H1 (cell line): ENCODE measurements around the gene GALC. TPM values are rescaled to one million over a fixed set of nuclear protein-coding genes. Genes with fewer than 3 reads are reported as not detected.

Source experiments
- CTCF ChIA-PET: fragments of 300-600 bp; sonication (Branson Sonifier 250); formaldehyde crosslinking; loops from one replicate; lab custom pipeline; 2021; ENCODE audit not compliant: partially characterized antibody; lab: Charles Lee
- POLR2A ChIA-PET: fragments of 300-600 bp; sonication (Branson Sonifier 250); formaldehyde crosslinking; loops from one replicate; lab custom pipeline; 2021; ENCODE audit warnings: inconsistent platforms; ENCODE audit not compliant: partially characterized antibody; lab: Charles Lee
- DNase-seq, 2 experiments: peaks; one replicate each; pipeline versions ENCODE4 v3.0.0 to v3.0.0-alpha.2; 2010 to 2022; ENCODE audit warnings: low spot score in 2 of 2, low read depth in 1 of 2, mixed read lengths in 1 of 2
- FAIRE-seq: peaks from 2 replicates; lab custom pipeline; 2011; peaks lifted over from hg19 to GRCh38; lab: Jason Lieb, UNC
- H2AFZ ChIP-seq: 2 replicates; pipeline ENCODE4 v1.8.1; 2012; ENCODE audit warnings: low read length, inconsistent platforms
- H2AK5ac ChIP-seq: 2 replicates; pipeline ENCODE4 v1.6.1; 2013; ENCODE audit warnings: low read depth, low read length
- H2BK120ac ChIP-seq: replicated peaks from 2 replicates; pipeline ENCODE3; 2013; ENCODE audit warnings: low read depth, low read length, inconsistent platforms
- H2BK12ac ChIP-seq: 2 replicates; pipeline ENCODE4 v1.6.1; 2013; ENCODE audit warnings: low read depth, low read length
- H2BK15ac ChIP-seq: 2 replicates; pipeline ENCODE4 v1.6.1; 2013; ENCODE audit warnings: low read length
- H2BK20ac ChIP-seq: 2 replicates; pipeline ENCODE4 v1.6.1; 2013; ENCODE audit warnings: low read length
- H2BK5ac ChIP-seq: 2 replicates; pipeline ENCODE4 v1.6.1; 2013; ENCODE audit warnings: low read depth, low read length
- H3K14ac ChIP-seq: 2 replicates; pipeline ENCODE4 v1.6.1; 2013; ENCODE audit warnings: inconsistent platforms; ENCODE audit not compliant: insufficient read length
- H3K18ac ChIP-seq: 2 replicates; pipeline ENCODE4 v1.6.1; 2013; ENCODE audit warnings: low read length; ENCODE audit errors: extremely low read depth
- H3K23ac ChIP-seq: 2 replicates; pipeline ENCODE4 v1.6.1; 2013; ENCODE audit warnings: inconsistent platforms; ENCODE audit not compliant: insufficient read length
- H3K23me2 ChIP-seq: 2 replicates; pipeline ENCODE4 v1.6.1; 2013; ENCODE audit warnings: low read depth, low read length
- H3K27ac ChIP-seq: 2 replicates; pipeline ENCODE4 v1.6.1; 2011; ENCODE audit warnings: low read depth, low read length, inconsistent platforms
- H3K27me3 ChIP-seq, 4 experiments: replicated peaks in 1 of 4; 1 replicate in 1 of 4; 2 replicates in 3 of 4; pipeline versions ENCODE4 v1.6.1 to v1.8.1; 2011 to 2013; ENCODE audit warnings: low read length in 3 of 4, mild to moderate bottlenecking in 3 of 4, inconsistent platforms in 2 of 4, mixed read lengths in 2 of 4, moderate library complexity in 1 of 4; ENCODE audit not compliant: control insufficient read depth in 3 of 4, insufficient read depth in 3 of 4; ENCODE audit errors: extremely low read depth in 1 of 4
- H3K36me3 ChIP-seq, 4 experiments: 2 replicates each; pipeline versions ENCODE4 v1.6.1 to v1.8.1; 2011 to 2013; ENCODE audit warnings: mild to moderate bottlenecking in 4 of 4, low read length in 3 of 4, moderate library complexity in 2 of 4, control low read depth in 1 of 4, inconsistent platforms in 1 of 4; ENCODE audit not compliant: insufficient read depth in 4 of 4, control insufficient read depth in 2 of 4
- H3K4ac ChIP-seq: replicated peaks from 2 replicates; pipeline ENCODE3; 2013; ENCODE audit warnings: low read length, low read depth, mixed read lengths, inconsistent platforms; ENCODE audit not compliant: insufficient read length
- H3K4me1 ChIP-seq, 4 experiments: replicated peaks in 1 of 4; 1 replicate in 1 of 4; 2 replicates in 3 of 4; pipeline versions ENCODE4 v1.6.1 to v1.8.1; 2011 to 2013; ENCODE audit warnings: low read length in 3 of 4, inconsistent platforms in 2 of 4, mixed read lengths in 1 of 4; ENCODE audit not compliant: insufficient read depth in 4 of 4, control insufficient read depth in 3 of 4
- H3K4me2 ChIP-seq, 2 experiments: 2 replicates each; pipeline versions ENCODE4 v1.6.1 to v1.8.1; 2011 to 2013; ENCODE audit warnings: low read depth in 2 of 2, low read length in 2 of 2, control low read depth in 1 of 2, inconsistent platforms in 1 of 2, mild to moderate bottlenecking in 1 of 2; ENCODE audit not compliant: insufficient read depth in 1 of 2
- H3K4me3 ChIP-seq, 4 experiments: fragments of 200-600, 300-600 bp in 1 of 4; sonication (generic), shearing (Covaris generic), sonication (Bioruptor Twin) in 1 of 4; 2 replicates each; pipeline versions ENCODE4 v1.5.1 to v1.8.1; 2011 to 2016; ENCODE audit warnings: low read length in 4 of 4, low read depth in 3 of 4, control low read depth in 2 of 4, inconsistent platforms in 2 of 4, mild to moderate bottlenecking in 2 of 4, mixed read lengths in 1 of 4, moderate library complexity in 1 of 4; ENCODE audit not compliant: insufficient read depth in 2 of 4; ENCODE audit errors: extremely low read depth in 1 of 4
- H3K56ac ChIP-seq: replicated peaks from 2 replicates; pipeline ENCODE3; 2013; ENCODE audit warnings: low read depth, mild to moderate bottlenecking, mixed read lengths, low read length, inconsistent platforms; ENCODE audit not compliant: insufficient read length
- H3K79me1 ChIP-seq: 2 replicates; pipeline ENCODE4 v1.6.1; 2013; ENCODE audit warnings: low read depth, low read length, control low read depth
- H3K79me2 ChIP-seq, 2 experiments: 2 replicates each; pipeline versions ENCODE4 v1.6.1 to v1.8.1; 2012 to 2013; ENCODE audit warnings: low read length in 2 of 2, mild to moderate bottlenecking in 2 of 2, inconsistent platforms in 1 of 2; ENCODE audit not compliant: insufficient read depth in 2 of 2, control insufficient read depth in 1 of 2
- H3K9ac ChIP-seq, 4 experiments: replicated peaks in 1 of 4; 1 replicate in 1 of 4; 2 replicates in 3 of 4; pipeline versions ENCODE4 v1.6.1 to v1.8.1; 2011 to 2013; ENCODE audit warnings: low read depth in 3 of 4, low read length in 3 of 4, control low read depth in 2 of 4, mild to moderate bottlenecking in 2 of 4, moderate library complexity in 2 of 4, inconsistent platforms in 1 of 4; ENCODE audit errors: extremely low read depth in 1 of 4
- H3K9me3 ChIP-seq, 2 experiments: 2 replicates each; pipeline versions ENCODE4 v1.6.1 to v1.8.1; 2012 to 2013; ENCODE audit warnings: mild to moderate bottlenecking in 2 of 2, moderate library complexity in 2 of 2, control low read depth in 1 of 2, inconsistent platforms in 1 of 2, low read depth in 1 of 2, low read length in 1 of 2, mixed read lengths in 1 of 2; ENCODE audit not compliant: insufficient read depth in 2 of 2
- H4K20me1 ChIP-seq, 2 experiments: replicated peaks in 1 of 2; 2 replicates each; pipeline versions ENCODE3 to v1.8.1; 2011 to 2013; ENCODE audit warnings: inconsistent platforms in 2 of 2, low read length in 2 of 2, mild to moderate bottlenecking in 1 of 2; ENCODE audit not compliant: insufficient read depth in 2 of 2, control insufficient read depth in 1 of 2
- H4K5ac ChIP-seq: 2 replicates; pipeline ENCODE4 v1.6.1; 2013; ENCODE audit warnings: low read length, low read depth, mixed read lengths, inconsistent platforms; ENCODE audit not compliant: insufficient read length
- H4K8ac ChIP-seq: 2 replicates; pipeline ENCODE4 v1.8.0; 2013; ENCODE audit warnings: mild to moderate bottlenecking, moderate library complexity, low read length, inconsistent platforms; ENCODE audit not compliant: insufficient read depth; ENCODE audit errors: extremely low read depth
- H4K91ac ChIP-seq: replicated peaks from 2 replicates; pipeline ENCODE3; 2013; ENCODE audit warnings: low read length, mixed read lengths, inconsistent platforms; ENCODE audit not compliant: insufficient read length
- POU5F1 ChIP-seq: IDR thresholded peaks from 2 replicates; pipeline ENCODE4 v1.6.1; 2011; ENCODE audit warnings: low read depth, mild to moderate bottlenecking, low read length, moderate library complexity
- SAP30 ChIP-seq: fragments of 300-600 bp; sonication (generic); IDR thresholded peaks from 2 replicates; pipeline ENCODE4 v1.7.1; 2012; ENCODE audit warnings: low read length, moderate library complexity, mild to moderate bottlenecking, inconsistent platforms; ENCODE audit not compliant: insufficient read depth, insufficient replicate concordance
- USF2 ChIP-seq: IDR thresholded peaks from 2 replicates; pipeline ENCODE4 v1.6.1; 2011; ENCODE audit warnings: low read length, improper control_type of control experiment
- WGBS, 2 experiments: shearing (Covaris generic) in 1 of 2; methylation state at CpG; one replicate each; pipeline versions ENCODE4 v1.1.6 to v1.1.7; 2013 to 2015; ENCODE audit warnings: low lambda C conversion rate in 2 of 2, mixed read lengths in 2 of 2, inconsistent platforms in 1 of 2, low coverage in 1 of 2, missing lambda C conversion rate in 1 of 2; ENCODE audit not compliant: insufficient replicate concordance in 2 of 2, insufficient coverage in 1 of 2, insufficient read length in 1 of 2; ENCODE audit errors: extremely low coverage in 1 of 2, missing lambda C conversion rate in 1 of 2; 5-methylcytosine and 5-hydroxymethylcytosine counted together
- polyA plus RNA-seq, 7 experiments: library from polyadenylated mRNA; depleted of rRNA in 3 of 7; stranded (reverse) in 5 of 7; unstranded in 2 of 7; fragments of >200 nt in 5 of 7; fragments of 200-250 nt in 2 of 7; gene quantifications; 1 replicate in 5 of 7; 2 replicates in 1 of 7; 4 replicates in 1 of 7; pipeline versions ENCODE4 v1.2.1 to v1.2.3, GENCODE V29; 2011 to 2013; ENCODE audit warnings: missing spikeins in 2 of 7, mixed read lengths in 2 of 7
- total RNA-seq: library from RNA; stranded (reverse); fragmentation: NEBNext Ultra II Directional; extraction: Animal tissue kit (Norgen Biotek cat#: 25700); gene quantifications from 2 replicates; pipeline ENCODE4 v1.2.1, GENCODE V29; 2021

GALC gene
- total and polyA plus RNA-seq, 2 of the 8 experiments (the other 6 are each of a cell fraction or from before 2014, with no cell fraction given) = 6.1 to 12.3 TPM

DNA sequence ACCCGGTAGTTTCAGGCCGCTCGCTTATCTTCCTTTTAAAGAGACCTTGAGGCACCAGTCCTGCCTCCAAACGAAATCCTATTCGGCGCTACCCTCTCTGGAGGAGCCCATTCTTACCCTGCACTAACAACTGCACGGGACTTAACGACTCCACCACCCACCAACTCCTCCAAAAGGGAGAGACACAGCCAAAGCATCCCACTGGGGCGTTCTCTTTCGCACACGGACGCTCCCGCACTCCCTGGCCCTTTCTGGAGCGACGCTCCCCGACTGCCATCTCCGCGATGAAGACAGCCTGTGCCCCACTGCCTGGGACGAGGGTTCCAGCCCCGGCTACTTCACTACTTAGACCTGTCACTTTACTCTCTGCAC, 650 bp downstream of the GALC start:
- H2BK120ac ChIP-seq = no peak overlapping the region
- H3K56ac ChIP-seq = peak overlapping the region; percentile 1
- peak overlapping the region; percentile 92 for H2AFZ ChIP-seq
- H4K20me1 ChIP-seq = no peaks in the 10 kb centered on the region
- H2BK20ac ChIP-seq = 0 out of 2 replicates have a peak overlapping the region, but pooled peaks have one; percentile 61
- H3K79me2 ChIP-seq = no peaks in the 10 kb centered on the region
- no peaks in the 10 kb centered on the region for H3K36me3 ChIP-seq
- no peak overlapping the region for H3K4ac ChIP-seq
- peak overlapping the region; percentile 72 to 81 (median 77) for H3K4me3 ChIP-seq
- CTCF ChIA-PET = interaction anchor here (1.0 to 1.7 kb wide), 3 partner anchors 22 to 176 kb away, joined by 3 to 4 read pairs (median 3); no protein-coding TSS in a partner anchor
- no peak for DNase-seq
- H2BK12ac ChIP-seq = peak overlapping the region; percentile 33; the same call in 1 of the 2 replicates
- no peak overlapping the region for H3K14ac ChIP-seq
- H3K27ac ChIP-seq = no peak overlapping the region
- H2BK15ac ChIP-seq = no peak overlapping the region
- no peak for FAIRE-seq
- no peak overlapping the region for H2AK5ac ChIP-seq
- H3K18ac ChIP-seq = peak overlapping the region; percentile 84; the same call in 1 of the 2 replicates
- H3K4me1 ChIP-seq = peaks cover 0 to 3% (median 0%) of the 10 kb centered on the region in 4 experiments; a peak in 3 of 7 replicates
- no peak overlapping the region for H4K5ac ChIP-seq
- H3K9me3 ChIP-seq = no peaks in the 10 kb centered on the region
- peak overlapping the region; percentile 72 to 94 for H3K4me2 ChIP-seq
- H4K91ac ChIP-seq = no peak overlapping the region
- H3K79me1 ChIP-seq = no peaks in the 10 kb centered on the region
- POLR2A ChIA-PET = interaction anchor here (1.2 to 1.6 kb wide), 5 partner anchors 10 to 211 kb away, joined by 3 to 7 read pairs (median 3); partner anchors contain the start of gene GPR65
- WGBS, 2 experiments = 8% methylated on average over 11 of the region's 20 CpGs; no CpG with 5 or more reads in 1 of the 2 experiments
- H3K27me3 ChIP-seq = no peaks in the 10 kb centered on the region
- no peak for TF ChIP-seq POU5F1
- peak; percentile 16 for TF ChIP-seq SAP30
- TF ChIP-seq USF2 = no peak
- no peak overlapping the region for H2BK5ac ChIP-seq
- peaks cover 8% of the 10 kb centered on the region; the same call in 1 of the 2 replicates for H3K23me2 ChIP-seq
- peak overlapping the region; percentile 99; the same call in 1 of the 2 replicates for H4K8ac ChIP-seq
- H3K9ac ChIP-seq = peak overlapping the region; percentile 45 to 69 (median 65); a peak in 5 of 7 replicates
- no peak overlapping the region for H3K23ac ChIP-seq
